Bronchial epithelial cell (primary cell): ENCODE measurements around the gene PAK1. TPM values are rescaled to one million over a fixed set of nuclear protein-coding genes. Genes with fewer than 3 reads are reported as not detected.

ENCODE experiments used
- DNase-seq: peaks from one replicate; pipeline ENCODE4 v3.0.0-alpha.2; 2010; ENCODE audit warnings: low read depth
- FAIRE-seq: peaks from 2 replicates; lab custom pipeline; 2011; peaks lifted over from hg19 to GRCh38; lab: Jason Lieb, UNC
- H3K27me3 ChIP-seq: 2 replicates; pipeline ENCODE4 v1.5.1; 2011; ENCODE audit warnings: low read length; ENCODE audit not compliant: control insufficient read depth, insufficient read depth
- H3K36me3 ChIP-seq: 2 replicates; pipeline ENCODE4 v1.5.1; 2011; ENCODE audit warnings: low read length; ENCODE audit not compliant: control insufficient read depth, insufficient read depth
- H3K4me3 ChIP-seq: 2 replicates; pipeline ENCODE4 v1.5.1; 2011; ENCODE audit warnings: mild to moderate bottlenecking, low read depth, low read length, control low read depth
- total RNA-seq: library from RNA; depleted of rRNA; stranded (reverse); fragments of >200 nt; gene quantifications from 2 replicates; pipeline ENCODE4 v1.2.1, GENCODE V29; 2014
- TF ChIP-seq, protein P1 (sequence below): IDR thresholded peaks from 2 replicates; pipeline ENCODE4 v1.5.1; 2011; ENCODE audit warnings: mild to moderate bottlenecking, moderate library complexity, low read length, control low read depth, inconsistent platforms; ENCODE audit not compliant: insufficient read depth, severe bottlenecking

PAK1 gene
- total RNA-seq, 1 donor from 2014 or later, result 35.8 TPM

- no peak for DNase-seq
- TF ChIP-seq, protein P1, sequence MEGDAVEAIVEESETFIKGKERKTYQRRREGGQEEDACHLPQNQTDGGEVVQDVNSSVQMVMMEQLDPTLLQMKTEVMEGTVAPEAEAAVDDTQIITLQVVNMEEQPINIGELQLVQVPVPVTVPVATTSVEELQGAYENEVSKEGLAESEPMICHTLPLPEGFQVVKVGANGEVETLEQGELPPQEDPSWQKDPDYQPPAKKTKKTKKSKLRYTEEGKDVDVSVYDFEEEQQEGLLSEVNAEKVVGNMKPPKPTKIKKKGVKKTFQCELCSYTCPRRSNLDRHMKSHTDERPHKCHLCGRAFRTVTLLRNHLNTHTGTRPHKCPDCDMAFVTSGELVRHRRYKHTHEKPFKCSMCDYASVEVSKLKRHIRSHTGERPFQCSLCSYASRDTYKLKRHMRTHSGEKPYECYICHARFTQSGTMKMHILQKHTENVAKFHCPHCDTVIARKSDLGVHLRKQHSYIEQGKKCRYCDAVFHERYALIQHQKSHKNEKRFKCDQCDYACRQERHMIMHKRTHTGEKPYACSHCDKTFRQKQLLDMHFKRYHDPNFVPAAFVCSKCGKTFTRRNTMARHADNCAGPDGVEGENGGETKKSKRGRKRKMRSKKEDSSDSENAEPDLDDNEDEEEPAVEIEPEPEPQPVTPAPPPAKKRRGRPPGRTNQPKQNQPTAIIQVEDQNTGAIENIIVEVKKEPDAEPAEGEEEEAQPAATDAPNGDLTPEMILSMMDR, result no peak
- no peak for FAIRE-seq
- Histone ChIP-seq H3K27me3 (no peaks in the 10 kb centered on the region), H3K4me3 (no peak overlapping the region), H3K36me3 (no peaks in the 10 kb centered on the region)
Measured at GRCh38 chr11:77454867-77455655, 18.8 kb downstream of the PAK1 start.

DNA sequence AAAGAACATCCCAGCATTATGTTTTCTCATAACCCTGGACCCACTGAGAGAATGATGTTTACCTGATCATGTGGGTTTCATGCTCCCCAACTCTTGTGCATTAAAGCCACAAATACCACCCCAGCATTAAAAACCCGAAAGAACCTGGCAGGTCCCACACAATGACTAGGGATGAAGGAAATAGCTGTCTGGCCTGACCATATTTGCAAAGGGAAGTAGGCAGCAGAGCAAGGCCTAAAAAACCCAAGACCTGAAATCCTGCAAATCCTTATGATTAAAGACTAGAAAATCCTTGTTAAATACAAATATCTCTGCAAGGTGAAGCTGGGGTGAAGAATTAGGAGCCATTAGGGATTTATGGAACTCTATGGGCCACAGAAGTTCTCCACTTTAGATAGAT is 23.7 kb downstream of the PAK1 start:
- no peaks in the 10 kb centered on the region for H3K36me3 ChIP-seq
- TF ChIP-seq, protein P1, result no peak
- H3K4me3 ChIP-seq, result no peak overlapping the region
- DNase-seq, result no peak
- FAIRE-seq, result no peak
- no peaks in the 10 kb centered on the region for H3K27me3 ChIP-seq

- no peaks in the 10 kb centered on the region for H3K36me3 ChIP-seq
- FAIRE-seq (no peak), DNase-seq (no peak)
- no peaks in the 10 kb centered on the region for H3K27me3 ChIP-seq
- H3K4me3 ChIP-seq, result no peak overlapping the region
- TF ChIP-seq, protein P1, result no peak
Measured at GRCh38 chr11:77449784-77450183, 24.1 kb downstream of the PAK1 start.

GRCh38 chr11:77449060-77449521 is 24.8 kb downstream of the PAK1 start:
- peak; percentile 30 for DNase-seq
- H3K36me3 ChIP-seq, result no peaks in the 10 kb centered on the region
- peak; percentile 52 for FAIRE-seq
- TF ChIP-seq, protein P1, result no peak
- H3K27me3 ChIP-seq, result no peaks in the 10 kb centered on the region
- H3K4me3 ChIP-seq, result no peak overlapping the region

DNA sequence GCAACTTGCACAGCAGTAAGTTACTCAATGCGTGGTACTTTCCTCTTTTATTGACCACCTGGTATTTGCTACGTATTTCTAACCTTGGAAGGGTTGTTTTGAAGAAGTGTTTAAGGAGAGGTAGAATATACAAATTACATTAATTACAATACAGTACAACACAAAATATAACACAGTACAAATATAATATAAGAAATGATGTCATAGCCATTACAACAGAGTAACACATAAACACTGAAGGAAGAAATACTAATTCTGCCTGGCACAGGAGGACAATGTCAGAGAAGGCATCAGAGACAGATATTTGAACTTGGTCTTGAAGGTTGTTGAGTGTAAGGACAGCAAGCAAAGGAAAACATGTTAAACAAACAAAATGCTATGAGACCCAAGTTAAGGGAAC is 25.6 kb downstream of the PAK1 start:
- no peak overlapping the region for H3K4me3 ChIP-seq
- H3K27me3 ChIP-seq, result no peaks in the 10 kb centered on the region
- H3K36me3 ChIP-seq, result no peaks in the 10 kb centered on the region
- FAIRE-seq (no peak), DNase-seq (no peak)
- TF ChIP-seq, protein P1, result no peak
